SK-N-MC (cell line): ENCODE data around the gene MEF2D.

ENCODE experiments used
- DNase-seq: peaks from one replicate; pipeline ENCODE4 v3.0.0-alpha.2; 2011; ENCODE audit warnings: low read depth, low spot score
- H3K27ac ChIP-seq: fragments of 200-600 bp; sonication (generic); 2 replicates; pipeline ENCODE4 v1.5.1; 2016; ENCODE audit warnings: mixed run types
- H3K36me3 ChIP-seq: fragments of 200-600 bp; sonication (generic); 2 replicates; pipeline ENCODE4 v1.6.1; 2017; ENCODE audit warnings: antibody characterized with exemption, low read length, mixed read lengths; ENCODE audit not compliant: insufficient read depth
- H3K4me3 ChIP-seq: fragments of 200-600 bp; sonication (generic); 2 replicates; pipeline ENCODE4 v1.5.1; 2016
- H3K9ac ChIP-seq: fragments of 200-600 bp; sonication (generic); 2 replicates; pipeline ENCODE4 v1.8.0; 2017; ENCODE audit warnings: mixed run types, mixed read lengths; ENCODE audit not compliant: insufficient read length
- H3K9me3 ChIP-seq: fragments of 200-600 bp; sonication (generic); 2 replicates; pipeline ENCODE4 v1.6.1; 2017; ENCODE audit warnings: low read depth, mild to moderate bottlenecking, antibody characterized with exemption, low read length, moderate library complexity, mixed read lengths
- EZH2 ChIP-seq: fragments of 200-600 bp; sonication (generic); IDR thresholded peaks from one replicate; pipeline ENCODE4 v1.6.1; 2017; ENCODE audit warnings: antibody characterized with exemption
- FOXP2 ChIP-seq: optimal IDR thresholded peaks from 2 replicates; pipeline ENCODE3; 2011; ENCODE audit warnings: mild to moderate bottlenecking, moderate library complexity; ENCODE audit not compliant: insufficient read depth; ENCODE audit errors: extremely low read length, control extremely low read depth
- POLR2AphosphoS5 ChIP-seq: IDR thresholded peaks from 2 replicates; pipeline ENCODE4 v1.6.1; 2012; ENCODE audit warnings: mild to moderate bottlenecking, low read depth, low read length, borderline replicate concordance

Gene MEF2D

GRCh38 chr1:156417401-156418020 lies 83.1 kb downstream of the MEF2D start:
- Histone ChIP-seq H3K9me3 (no peaks in the 10 kb centered on the region), H3K27ac (no peak overlapping the region)
- TF ChIP-seq POLR2AphosphoS5, result no peak
- TF ChIP-seq FOXP2, result no peak
- no peak for TF ChIP-seq EZH2

DNA sequence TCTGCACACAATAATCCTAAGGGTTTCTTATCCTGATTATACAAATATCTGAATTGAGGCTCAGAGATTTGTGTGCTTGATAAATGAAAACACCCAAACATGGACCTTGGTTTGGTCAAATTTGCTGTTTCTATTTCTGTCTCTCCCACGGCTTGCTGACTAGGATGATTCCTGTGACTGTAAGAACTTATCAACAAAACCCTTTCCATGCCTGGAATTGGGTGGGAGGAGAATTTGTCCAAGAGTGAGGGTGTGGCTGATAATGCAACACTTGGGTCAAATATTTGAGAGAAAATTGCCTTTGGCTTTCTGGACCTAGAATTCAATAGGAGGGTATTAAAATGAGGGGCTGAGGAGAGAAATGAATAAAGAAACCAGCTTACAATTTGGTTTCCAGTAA lies 83.6 kb downstream of the MEF2D start:
- Histone ChIP-seq H3K4me3 (no peak overlapping the region), H3K9me3 (no peaks in the 10 kb centered on the region), H3K27ac (no peak overlapping the region), H3K9ac (no peak overlapping the region), H3K36me3 (no peaks in the 10 kb centered on the region)
- TF ChIP-seq POLR2AphosphoS5 (no peak), FOXP2 (no peak), EZH2 (no peak)
- DNase-seq, result no peak

More at GRCh38 chr1:156417401-156418020, 83.1 kb downstream of the MEF2D start:
- DNase-seq, result no peak
- Histone ChIP-seq H3K4me3 (no peak overlapping the region), H3K36me3 (no peaks in the 10 kb centered on the region), H3K9ac (no peak overlapping the region)

DNA sequence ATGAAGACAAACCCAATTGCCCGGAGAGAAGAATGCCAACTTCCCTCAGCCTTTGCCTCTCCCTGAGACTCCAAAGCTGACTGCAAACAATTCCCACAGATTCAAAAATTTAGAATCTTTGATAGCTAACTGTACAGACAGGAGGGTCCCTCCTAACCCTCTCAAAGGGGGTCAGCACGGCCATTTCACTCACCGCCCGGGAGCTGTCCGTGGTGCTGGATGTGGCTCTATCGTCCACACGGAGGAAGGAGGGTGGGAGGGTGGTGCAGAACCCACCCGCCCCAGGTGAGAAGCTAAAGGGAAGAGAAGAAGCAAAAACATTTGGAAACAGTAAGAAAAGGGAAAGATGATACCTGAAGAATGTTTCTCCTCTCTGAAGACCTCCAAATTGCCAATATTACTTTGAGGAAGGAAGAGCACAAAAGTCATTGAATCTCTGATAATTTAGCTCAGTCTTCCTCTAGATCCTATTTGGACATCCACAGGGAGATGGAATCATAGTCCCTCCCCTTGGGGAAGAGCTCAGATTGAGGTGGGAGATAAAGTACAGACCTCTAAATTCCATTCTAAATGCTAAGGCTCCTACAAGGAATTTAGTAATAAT lies 86.0 kb downstream of the MEF2D start:
- no peak overlapping the region for H3K9ac ChIP-seq
- TF ChIP-seq EZH2 (no peak), POLR2AphosphoS5 (no peak), FOXP2 (no peak)
- no peaks in the 10 kb centered on the region for H3K36me3 ChIP-seq
- H3K27ac ChIP-seq, result no peak overlapping the region
- DNase-seq, result no peak
- H3K4me3 ChIP-seq, result no peak overlapping the region
- no peaks in the 10 kb centered on the region for H3K9me3 ChIP-seq
